SK-N-SH (cell line): Measurements from ENCODE around the gene ULK1. TPM values are rescaled to one million over a fixed set of nuclear protein-coding genes. Genes with fewer than 3 reads are reported as not detected.

Experiments
- CTCF ChIA-PET: fragments of 300-600, 350-600 bp; formaldehyde crosslinking; extraction: SDS; loops from one replicate; lab custom pipeline; 2021; lab: Yijun Ruan, JAX
- POLR2A ChIA-PET: fragments of 350-600 bp; sonication (Branson Sonifier 250); formaldehyde crosslinking; extraction: SDS; loops from one replicate; lab custom pipeline; 2020; ENCODE audit warnings: antibody characterized with exemption, inconsistent platforms; lab: Yijun Ruan, JAX
- DNase-seq: peaks from one replicate; pipeline ENCODE4 v3.0.0; 2012
- H2AFZ ChIP-seq: fragments of 200-600 bp; sonication (generic); 2 replicates; pipeline ENCODE4 v1.8.1; 2016; ENCODE audit warnings: antibody characterized with exemption, mild to moderate bottlenecking, low read depth
- H3F3A ChIP-seq: fragments of 200-600 bp; sonication (generic); replicated peaks from 2 replicates; pipeline ENCODE3; 2016; ENCODE audit warnings: antibody characterized with exemption, mild to moderate bottlenecking; ENCODE audit not compliant: insufficient read depth
- H3K27ac ChIP-seq, 2 experiments: fragments of 200-500 bp in 1 of 2; fragments of 200-600 bp in 1 of 2; sonication (Bioruptor generic) in 1 of 2; sonication (generic), shearing (Covaris generic) in 1 of 2; 2 replicates each; pipeline versions ENCODE4 v1.5.1 to v1.6.1; 2014 to 2016; ENCODE audit warnings: low read depth in 2 of 2, inconsistent platforms in 1 of 2, low read length in 1 of 2, mild to moderate bottlenecking in 1 of 2, mixed read lengths in 1 of 2
- H3K27me3 ChIP-seq: fragments of 200-600 bp; sonication (generic), shearing (Covaris generic); 2 replicates; pipeline ENCODE4 v1.6.1; 2016; ENCODE audit warnings: mixed run types; ENCODE audit not compliant: insufficient read depth
- H3K36me3 ChIP-seq, 2 experiments: fragments of 200-500 bp in 1 of 2; fragments of 200-600 bp in 1 of 2; sonication (Bioruptor generic) in 1 of 2; sonication (generic) in 1 of 2; replicated peaks in 1 of 2; 2 replicates each; pipeline versions ENCODE3 to v1.5.1; 2014 to 2016; ENCODE audit warnings: low read length in 1 of 2, mild to moderate bottlenecking in 1 of 2; ENCODE audit not compliant: insufficient read depth in 2 of 2, control insufficient read depth in 1 of 2
- H3K4me1 ChIP-seq, 2 experiments: fragments of 200-500 bp in 1 of 2; fragments of 200-600 bp in 1 of 2; sonication (Bioruptor generic) in 1 of 2; sonication (generic), shearing (Covaris generic) in 1 of 2; 2 replicates each; pipeline versions ENCODE4 v1.5.1 to v1.6.1; 2014 to 2016; ENCODE audit warnings: low read depth in 1 of 2, low read length in 1 of 2, mixed run types in 1 of 2; ENCODE audit not compliant: insufficient read depth in 2 of 2, control insufficient read depth in 1 of 2
- H3K4me2 ChIP-seq: fragments of 200-600 bp; sonication (generic), shearing (Covaris generic); 2 replicates; pipeline ENCODE4 v1.6.1; 2017; ENCODE audit warnings: mixed run types
- H3K4me3 ChIP-seq, 2 experiments: fragments of 200-500 bp in 1 of 2; fragments of 200-600 bp in 1 of 2; sonication (Bioruptor generic) in 1 of 2; sonication (generic), shearing (Covaris generic) in 1 of 2; 2 replicates each; pipeline versions ENCODE4 v1.5.1 to v1.8.1; 2014 to 2016; ENCODE audit warnings: low read depth in 2 of 2, inconsistent platforms in 1 of 2, low read length in 1 of 2, mild to moderate bottlenecking in 1 of 2, mixed read lengths in 1 of 2, moderate library complexity in 1 of 2
- H3K79me2 ChIP-seq: fragments of 200-600 bp; sonication (generic); 2 replicates; pipeline ENCODE4 v1.8.1; 2017; ENCODE audit warnings: mild to moderate bottlenecking; ENCODE audit not compliant: insufficient read depth
- H3K9ac ChIP-seq: fragments of 200-600 bp; sonication (generic); 2 replicates; pipeline ENCODE4 v1.6.1; 2017; ENCODE audit warnings: mixed run types
- H3K9me2 ChIP-seq: fragments of 200-600 bp; sonication (generic); 2 replicates; pipeline ENCODE4 v1.6.1; 2017; ENCODE audit warnings: mixed run types
- H3K9me3 ChIP-seq: fragments of 200-600 bp; sonication (generic); 2 replicates; pipeline ENCODE4 v1.6.1; 2017; ENCODE audit warnings: mixed run types, mild to moderate bottlenecking, moderate library complexity
- H4K20me1 ChIP-seq: fragments of 200-600 bp; sonication (generic); 2 replicates; pipeline ENCODE4 v1.6.1; 2017; ENCODE audit warnings: mild to moderate bottlenecking, mixed run types; ENCODE audit not compliant: insufficient read depth
- CHD2 ChIP-seq: fragments of 150-350 bp; IDR thresholded peaks from 2 replicates; pipeline ENCODE4 v1.6.1; 2018; ENCODE audit warnings: low read length; ENCODE audit not compliant: partially characterized antibody
- ELF1 ChIP-seq: IDR thresholded peaks from 2 replicates; pipeline ENCODE4 v1.4.0; 2012
- EP300 ChIP-seq, 2 experiments: IDR thresholded peaks; 2 replicates each; pipeline versions ENCODE4 v1.4.0 to v1.6.1; 2012; ENCODE audit warnings: borderline replicate concordance in 1 of 2, low read depth in 1 of 2, low read length in 1 of 2
- FOSL2 ChIP-seq: IDR thresholded peaks from 2 replicates; pipeline ENCODE4 v1.4.0; 2012; ENCODE audit warnings: low read depth, mild to moderate bottlenecking, moderate library complexity, borderline replicate concordance
- FOXJ3 ChIP-seq: sonication (generic); formaldehyde crosslinking; IDR thresholded peaks from 2 replicates; pipeline ENCODE4 v1.5.1; 2020; ENCODE audit warnings: mild to moderate bottlenecking, missing genetic modification reagents
- GABPA ChIP-seq: IDR thresholded peaks from 2 replicates; pipeline ENCODE4 v1.4.0; 2012; ENCODE audit warnings: low read depth, mild to moderate bottlenecking
- JUND ChIP-seq: IDR thresholded peaks from 2 replicates; pipeline ENCODE4 v1.4.0; 2012
- MEF2A ChIP-seq: IDR thresholded peaks from 2 replicates; pipeline ENCODE4 v1.4.0; 2012; ENCODE audit warnings: low read depth, borderline replicate concordance
- MXI1 ChIP-seq: IDR thresholded peaks from 2 replicates; pipeline ENCODE4 v1.6.1; 2012; ENCODE audit warnings: mild to moderate bottlenecking, low read depth, low read length, improper control_type of control experiment
- NFIC ChIP-seq: IDR thresholded peaks from 2 replicates; pipeline ENCODE4 v1.4.0; 2012; ENCODE audit warnings: borderline replicate concordance
- NRF1 ChIP-seq: IDR thresholded peaks from 2 replicates; pipeline ENCODE4 v1.6.1; 2012; ENCODE audit warnings: low read depth, mild to moderate bottlenecking, low read length
- POLR2AphosphoS5 ChIP-seq: IDR thresholded peaks from 2 replicates; pipeline ENCODE4 v1.6.1; 2012; ENCODE audit warnings: low read depth, low read length
- RCOR1 ChIP-seq: fragments of 150-350 bp; IDR thresholded peaks from 2 replicates; pipeline ENCODE4 v1.6.1; 2017; ENCODE audit warnings: antibody characterized with exemption, low read length
- RXRA ChIP-seq: IDR thresholded peaks from 2 replicates; pipeline ENCODE4 v1.4.0; 2012; ENCODE audit warnings: low read depth, mild to moderate bottlenecking, borderline replicate concordance
- TAF1 ChIP-seq: IDR thresholded peaks from 2 replicates; pipeline ENCODE4 v1.6.1; 2012; ENCODE audit warnings: low read depth, mild to moderate bottlenecking, low read length, moderate library complexity, borderline replicate concordance
- TCF12 ChIP-seq: IDR thresholded peaks from 2 replicates; pipeline ENCODE4 v1.4.0; 2012
- WGBS: methylation state at CpG from one replicate; pipeline ENCODE4 v1.1.6; 2017; ENCODE audit warnings: low lambda C conversion rate; 5-methylcytosine and 5-hydroxymethylcytosine counted together
- polyA plus RNA-seq, 3 experiments: library from polyadenylated mRNA; depleted of rRNA; stranded (reverse); fragments of >200 nt; gene quantifications; 2 replicates each; pipeline ENCODE4 v1.2.3, GENCODE V29; 2012
- TF ChIP-seq, protein P1 (sequence below): IDR thresholded peaks from 2 replicates; pipeline ENCODE4; 2012
- TF ChIP-seq, protein P2 (sequence below): fragments of 150-350 bp; IDR thresholded peaks from 2 replicates; pipeline ENCODE4 v1.6.1; 2016; ENCODE audit warnings: mild to moderate bottlenecking, low read depth, low read length
- TF ChIP-seq, protein P3 (sequence below): fragments of 150-350 bp; IDR thresholded peaks from 2 replicates; pipeline ENCODE4 v1.6.1; 2017; ENCODE audit warnings: antibody characterized with exemption, low read length, low read depth, borderline replicate concordance

The ULK1 gene
- polyA plus RNA-seq, 1 of the 3 experiments (the other 2 are of a cell fraction) = 10.7 TPM

DNA sequence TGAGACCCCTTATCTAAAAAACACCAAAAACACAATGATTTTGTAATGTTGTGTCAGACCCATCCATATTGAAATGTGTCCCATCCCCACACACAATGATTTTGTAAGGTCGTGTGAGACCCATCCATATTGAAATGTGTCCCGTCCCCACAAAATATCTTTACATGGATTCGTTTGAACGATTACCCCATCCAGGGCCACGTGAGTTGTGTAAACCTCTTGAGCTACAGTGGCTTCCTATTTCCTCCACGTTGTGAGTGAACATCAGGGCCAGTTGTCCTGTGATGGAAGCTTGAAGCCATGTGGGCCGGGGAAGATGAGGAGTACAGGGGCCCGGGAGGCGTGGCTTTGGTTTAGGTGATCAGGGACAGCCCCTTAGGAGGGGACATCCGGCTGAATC, 27.0 kb upstream of the ULK1 start:
- Histone ChIP-seq H3K4me2 (no peak overlapping the region), H4K20me1 (no peaks in the 10 kb centered on the region), H3K4me1 (peaks cover 4 to 26% of the 10 kb centered on the region in 2 experiments; a peak in 2 of 4 replicates), H3K9me2 (no peaks in the 10 kb centered on the region), H3K4me3 (no peak overlapping the region), H3K36me3 (no peaks in the 10 kb centered on the region), H3K27ac (no peak overlapping the region), H3K79me2 (no peaks in the 10 kb centered on the region), H2AFZ (no peak overlapping the region), H3K9ac (no peak overlapping the region), H3K9me3 (no peaks in the 10 kb centered on the region), H3K27me3 (no peaks in the 10 kb centered on the region), H3F3A (no peaks in the 10 kb centered on the region)
- DNase-seq = no peak
- CTCF ChIA-PET = no interaction called here
- 93% methylated on average over 10 of the region's 10 CpGs for WGBS
- TF ChIP-seq FOSL2 (no peak), EP300 (IDR thresholded peaks at IDR 0.05; ENCODE audit: borderline replicate concordance in 1 of 2, low read depth in 1 of 2, low read length in 1 of 2) (no peak), MXI1 (no peak), NFIC (no peak), RXRA (no peak), NRF1 (no peak), POLR2AphosphoS5 (no peak), TCF12 (no peak), TAF1 (no peak), GABPA (no peak), FOXJ3 (CRISPR knock-in tag) (no peak), ELF1 (no peak), RCOR1 (no peak), MEF2A (no peak), CHD2 (no peak), JUND (no peak)
- TF ChIP-seq, protein P1, sequence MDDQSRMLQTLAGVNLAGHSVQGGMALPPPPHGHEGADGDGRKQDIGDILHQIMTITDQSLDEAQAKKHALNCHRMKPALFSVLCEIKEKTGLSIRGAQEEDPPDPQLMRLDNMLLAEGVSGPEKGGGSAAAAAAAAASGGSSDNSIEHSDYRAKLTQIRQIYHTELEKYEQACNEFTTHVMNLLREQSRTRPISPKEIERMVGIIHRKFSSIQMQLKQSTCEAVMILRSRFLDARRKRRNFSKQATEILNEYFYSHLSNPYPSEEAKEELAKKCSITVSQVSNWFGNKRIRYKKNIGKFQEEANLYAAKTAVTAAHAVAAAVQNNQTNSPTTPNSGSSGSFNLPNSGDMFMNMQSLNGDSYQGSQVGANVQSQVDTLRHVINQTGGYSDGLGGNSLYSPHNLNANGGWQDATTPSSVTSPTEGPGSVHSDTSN = no peak
- TF ChIP-seq, protein P2, sequence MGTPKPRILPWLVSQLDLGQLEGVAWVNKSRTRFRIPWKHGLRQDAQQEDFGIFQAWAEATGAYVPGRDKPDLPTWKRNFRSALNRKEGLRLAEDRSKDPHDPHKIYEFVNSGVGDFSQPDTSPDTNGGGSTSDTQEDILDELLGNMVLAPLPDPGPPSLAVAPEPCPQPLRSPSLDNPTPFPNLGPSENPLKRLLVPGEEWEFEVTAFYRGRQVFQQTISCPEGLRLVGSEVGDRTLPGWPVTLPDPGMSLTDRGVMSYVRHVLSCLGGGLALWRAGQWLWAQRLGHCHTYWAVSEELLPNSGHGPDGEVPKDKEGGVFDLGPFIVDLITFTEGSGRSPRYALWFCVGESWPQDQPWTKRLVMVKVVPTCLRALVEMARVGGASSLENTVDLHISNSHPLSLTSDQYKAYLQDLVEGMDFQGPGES = no peak
- TF ChIP-seq, protein P3, sequence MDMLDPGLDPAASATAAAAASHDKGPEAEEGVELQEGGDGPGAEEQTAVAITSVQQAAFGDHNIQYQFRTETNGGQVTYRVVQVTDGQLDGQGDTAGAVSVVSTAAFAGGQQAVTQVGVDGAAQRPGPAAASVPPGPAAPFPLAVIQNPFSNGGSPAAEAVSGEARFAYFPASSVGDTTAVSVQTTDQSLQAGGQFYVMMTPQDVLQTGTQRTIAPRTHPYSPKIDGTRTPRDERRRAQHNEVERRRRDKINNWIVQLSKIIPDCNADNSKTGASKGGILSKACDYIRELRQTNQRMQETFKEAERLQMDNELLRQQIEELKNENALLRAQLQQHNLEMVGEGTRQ = no peak
- POLR2A ChIA-PET = no interaction called here
